Measurements from ENCODE around the gene ZNF678. TPM values are rescaled to one million over a fixed set of nuclear protein-coding genes. Genes with fewer than 3 reads are reported as not detected.

Gene ZNF678
- total and polyA plus RNA-seq, 2 experiments from 2014 or later, result 0.86 to 1.7 TPM

DNA sequence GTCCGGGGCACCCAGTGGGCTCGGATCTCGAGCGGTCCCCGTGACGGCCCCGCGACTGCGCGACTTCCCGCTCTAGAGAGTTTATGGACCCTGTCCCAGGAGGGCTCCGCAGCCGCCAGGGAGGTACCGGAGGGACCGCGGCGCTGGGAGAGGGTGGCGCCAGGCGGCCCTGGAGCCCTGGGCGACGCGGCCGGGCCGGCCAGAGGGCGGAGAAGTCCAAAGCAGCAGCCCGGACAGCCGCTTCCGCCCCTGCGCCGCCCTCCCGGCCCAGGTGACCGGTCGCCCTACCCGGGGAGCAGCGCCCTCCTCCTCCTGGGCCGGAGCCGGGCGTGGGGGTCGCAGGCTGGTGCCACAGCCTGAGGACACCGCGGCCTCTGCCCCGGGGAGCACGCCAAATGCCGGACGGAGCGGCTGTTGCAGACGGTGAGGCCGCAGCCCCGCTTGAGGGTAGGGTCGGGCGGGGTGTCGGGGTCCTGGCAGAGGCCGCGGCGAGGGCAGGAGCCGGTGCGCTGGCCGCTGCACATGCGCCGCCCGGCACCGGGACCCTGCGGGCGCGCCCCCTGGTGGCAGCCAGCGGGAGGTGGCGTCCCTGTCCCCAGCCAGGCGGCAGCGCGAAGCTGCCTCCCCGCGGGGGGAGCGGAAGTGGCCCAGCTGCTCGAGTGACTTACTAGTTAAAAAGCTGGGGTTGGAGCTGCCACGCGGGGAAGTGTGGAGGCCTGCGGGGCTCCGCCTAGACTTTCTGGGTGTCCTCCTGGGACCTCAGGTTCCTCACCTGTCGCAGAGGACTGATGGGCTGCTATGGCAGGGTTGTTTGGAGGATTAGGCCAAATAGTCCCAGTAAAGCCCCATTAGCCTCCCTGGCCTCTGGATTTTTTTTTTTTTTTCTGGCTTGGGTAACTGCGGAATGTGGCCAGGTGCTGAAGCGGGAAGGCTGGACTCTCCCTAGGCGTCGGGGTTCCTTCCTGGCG is 20.9 kb upstream of the ZNF678 start:
- in situ Hi-C loops (cut with MboI), result no loop called here
- TF ChIP-seq EZH2phosphoT487 (IDR thresholded peaks at IDR 0.05; ENCODE audit: insufficient read depth, low read depth) (no peak), EZH2 (IDR thresholded peaks at IDR 0.05; ENCODE audit: insufficient read depth, poor library complexity, severe bottlenecking) (no peak)
- Histone ChIP-seq H3K9me3 (ENCODE audit: low read depth) (no peaks in the 10 kb centered on the region), H3K27me3 (replicated peaks; ENCODE audit: insufficient read depth) (no peaks in the 10 kb centered on the region), H3K9me2 (ENCODE audit: insufficient read depth) (no peaks in the 10 kb centered on the region), H3K4me1 (ENCODE audit: insufficient read depth) (no peaks in the 10 kb centered on the region), H3K4me2 (ENCODE audit: unreplicated experiment) (peak overlapping the region; percentile 59), H3F3A (ENCODE audit: insufficient read depth) (no peaks in the 10 kb centered on the region), H2AFZ (peak overlapping the region; percentile 81), H3K9ac (peak overlapping the region; percentile 60), H4K20me1 (ENCODE audit: insufficient read depth) (no peaks in the 10 kb centered on the region), H3K36me3 (ENCODE audit: low read depth) (no peaks in the 10 kb centered on the region), H3K79me2 (ENCODE audit: insufficient read depth) (no peaks in the 10 kb centered on the region), H3K4me3 (peak overlapping the region; percentile 70), H3K27ac (no peak overlapping the region)
- WGBS, 2 experiments (ENCODE audit: low coverage in 1 of 2, low lambda C conversion rate in 2 of 2, missing lambda C conversion rate in 2 of 2), result 6% methylated on average over 39 to 67 of the region's 84 CpGs
- DNase-seq, result peak; percentile 89

DNA sequence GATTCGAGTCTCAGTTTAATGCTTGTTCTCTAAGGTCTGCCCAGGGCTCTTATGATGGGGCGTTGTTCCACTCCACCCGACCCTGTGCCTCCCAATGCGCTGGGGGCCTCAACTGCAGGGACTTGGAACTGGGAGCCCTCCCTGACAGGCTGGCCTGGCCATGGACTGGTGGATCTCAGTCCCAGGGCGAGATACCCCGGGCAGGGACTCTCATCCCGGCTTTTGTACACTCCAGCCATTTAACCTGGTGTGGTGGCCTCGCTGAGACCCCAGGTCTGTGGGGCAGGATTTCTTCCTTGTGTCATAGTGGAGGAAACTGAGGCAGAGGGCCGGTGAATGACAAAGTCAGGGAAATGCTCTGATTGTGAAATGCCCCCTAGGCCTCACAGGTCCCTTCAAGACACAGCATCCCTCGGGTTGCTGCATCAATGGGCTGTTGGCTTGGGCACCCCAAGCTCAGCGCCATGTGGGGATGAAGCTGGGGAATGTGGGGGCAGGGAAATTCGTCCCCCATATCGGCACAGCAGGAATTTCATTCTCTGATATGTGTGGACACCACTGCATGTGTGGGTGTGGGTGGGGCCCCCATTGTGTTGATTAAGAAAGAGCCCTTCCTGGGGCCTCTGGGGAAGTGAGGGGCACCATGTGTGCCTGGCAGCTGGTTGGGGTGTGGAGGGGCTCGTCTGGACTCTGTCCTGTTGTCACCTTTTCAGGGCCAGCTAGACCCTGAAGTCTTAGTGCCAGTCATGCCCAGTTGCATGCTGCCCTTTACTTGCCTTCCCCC is 19.9 kb upstream of the ZNF678 start:
- TF ChIP-seq EZH2phosphoT487 (IDR thresholded peaks at IDR 0.05; ENCODE audit: insufficient read depth, low read depth), result no peak
- no peak for TF ChIP-seq EZH2 (IDR thresholded peaks at IDR 0.05; ENCODE audit: insufficient read depth, poor library complexity, severe bottlenecking)
- H3K4me1 ChIP-seq (ENCODE audit: insufficient read depth), result no peaks in the 10 kb centered on the region
- no peaks in the 10 kb centered on the region for H3K9me2 ChIP-seq (ENCODE audit: insufficient read depth)
- H2AFZ ChIP-seq, result peak overlapping the region; percentile 81
- H3K4me2 ChIP-seq (ENCODE audit: unreplicated experiment), result no peak overlapping the region
- H4K20me1 ChIP-seq (ENCODE audit: insufficient read depth), result no peaks in the 10 kb centered on the region
- 88 to 89% methylated on average over 13 to 14 of the region's 14 CpGs for WGBS, 2 experiments (ENCODE audit: low coverage in 1 of 2, low lambda C conversion rate in 2 of 2, missing lambda C conversion rate in 2 of 2)
- in situ Hi-C loops (cut with MboI), result no loop called here
- H3K27ac ChIP-seq, result no peak overlapping the region
- no peaks in the 10 kb centered on the region for H3K9me3 ChIP-seq (ENCODE audit: low read depth)
- DNase-seq, result no peak
- no peaks in the 10 kb centered on the region for H3K79me2 ChIP-seq (ENCODE audit: insufficient read depth)
- no peaks in the 10 kb centered on the region for H3F3A ChIP-seq (ENCODE audit: insufficient read depth)
- no peaks in the 10 kb centered on the region for H3K36me3 ChIP-seq (ENCODE audit: low read depth)
- H3K4me3 ChIP-seq, result no peak overlapping the region
- no peak overlapping the region for H3K9ac ChIP-seq
- H3K27me3 ChIP-seq (replicated peaks; ENCODE audit: insufficient read depth), result no peaks in the 10 kb centered on the region

DNA sequence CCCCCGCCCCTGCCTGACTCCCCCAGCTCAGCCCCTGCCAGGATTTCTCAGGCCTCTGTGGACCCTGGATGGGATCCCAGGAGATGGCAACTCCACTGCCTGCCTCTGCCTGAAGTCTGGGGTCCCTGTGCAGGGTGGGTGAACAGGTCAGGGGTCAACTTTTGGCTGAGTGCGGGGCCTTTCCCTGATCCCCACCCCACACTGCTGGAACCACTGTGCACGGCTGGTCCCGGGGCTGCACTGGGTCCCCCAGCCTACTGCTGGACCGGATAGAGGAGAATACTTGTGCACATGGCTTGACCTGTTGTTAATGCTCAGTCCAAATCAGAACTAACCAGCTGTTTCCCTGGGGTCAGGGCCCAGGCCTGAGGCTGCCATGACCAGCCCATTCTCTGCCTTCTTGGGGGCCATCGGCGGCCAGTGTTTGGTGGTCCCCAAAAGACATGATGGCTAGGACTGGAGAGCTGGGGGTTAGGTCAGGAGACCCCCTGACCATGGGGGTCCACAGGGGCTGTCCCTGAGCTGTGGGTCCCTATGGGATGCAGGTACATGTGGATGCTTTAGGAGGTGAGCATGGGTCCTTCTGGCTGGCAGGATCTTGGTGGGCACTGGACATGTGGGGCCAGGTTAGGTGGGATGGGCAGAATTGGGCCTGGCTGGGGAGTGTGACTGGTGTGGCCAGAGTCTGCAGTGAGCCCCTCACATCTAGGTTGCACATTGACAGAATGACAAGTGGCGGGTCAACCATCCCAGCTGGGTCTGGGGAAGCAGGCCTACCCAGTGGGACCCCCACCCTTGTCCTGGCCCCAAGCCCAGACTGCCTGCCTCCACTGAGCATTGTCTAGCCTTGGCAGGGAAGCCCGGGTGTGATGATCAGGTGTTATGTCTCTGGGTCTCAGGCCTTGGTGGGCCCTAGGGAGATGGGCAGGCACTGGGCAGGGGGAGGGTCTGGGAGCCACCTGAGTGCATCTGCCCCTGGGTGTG is 19.0 kb upstream of the ZNF678 start:
- H3K4me1 ChIP-seq (ENCODE audit: insufficient read depth), result no peaks in the 10 kb centered on the region
- H3K79me2 ChIP-seq (ENCODE audit: insufficient read depth), result no peaks in the 10 kb centered on the region
- H3K27ac ChIP-seq, result no peak overlapping the region
- no peak overlapping the region for H3K9ac ChIP-seq
- no peak overlapping the region for H3K4me3 ChIP-seq
- TF ChIP-seq EZH2phosphoT487 (IDR thresholded peaks at IDR 0.05; ENCODE audit: insufficient read depth, low read depth) (no peak), EZH2 (IDR thresholded peaks at IDR 0.05; ENCODE audit: insufficient read depth, poor library complexity, severe bottlenecking) (no peak)
- H4K20me1 ChIP-seq (ENCODE audit: insufficient read depth), result no peaks in the 10 kb centered on the region
- H3K9me3 ChIP-seq (ENCODE audit: low read depth), result no peaks in the 10 kb centered on the region
- no peak overlapping the region for H2AFZ ChIP-seq
- H3K4me2 ChIP-seq (ENCODE audit: unreplicated experiment), result no peak overlapping the region
- no peak for DNase-seq
- WGBS, 2 experiments (ENCODE audit: low coverage in 1 of 2, low lambda C conversion rate in 2 of 2, missing lambda C conversion rate in 2 of 2), result 81 to 88% methylated on average over 8 of the region's 9 CpGs
- H3K9me2 ChIP-seq (ENCODE audit: insufficient read depth), result no peaks in the 10 kb centered on the region
- H3K27me3 ChIP-seq (replicated peaks; ENCODE audit: insufficient read depth), result no peaks in the 10 kb centered on the region
- no peaks in the 10 kb centered on the region for H3K36me3 ChIP-seq (ENCODE audit: low read depth)
- in situ Hi-C loops (cut with MboI), result no loop called here
- H3F3A ChIP-seq (ENCODE audit: insufficient read depth), result no peaks in the 10 kb centered on the region

Data from GM23248 (cell line).